Left ventricle myocardium inferior (tissue), 1 donor: ENCODE results near the gene SPATS1. TPM values are rescaled to one million over a fixed set of nuclear protein-coding genes. Genes with fewer than 3 reads are reported as not detected.

Experiments used
- DNase-seq: peaks from one replicate; pipeline ENCODE4 v3.0.0-alpha.2; 2020
- H3K27ac ChIP-seq: fragments of 200-600 bp; replicated peaks from 2 replicates; pipeline ENCODE4 v1.8.0; 2021
- H3K27me3 ChIP-seq: fragments of 200-600 bp; 2 replicates; pipeline ENCODE4 v1.8.0; 2021; ENCODE audit warnings: low read depth
- H3K36me3 ChIP-seq: fragments of 200-600 bp; 2 replicates; pipeline ENCODE4 v1.8.0; 2021
- H3K4me1 ChIP-seq: fragments of 200-600 bp; 2 replicates; pipeline ENCODE4 v1.8.0; 2021
- H3K4me3 ChIP-seq: fragments of 200-600 bp; 2 replicates; pipeline ENCODE4 v1.8.0; 2021; ENCODE audit warnings: mild to moderate bottlenecking, moderate library complexity
- H3K9me3 ChIP-seq: fragments of 200-600 bp; replicated peaks from 2 replicates; pipeline ENCODE4 v1.8.0; 2021
- CTCF ChIP-seq: fragments of 200-600 bp; IDR thresholded peaks from 2 replicates; pipeline ENCODE4 v1.8.0; 2021; ENCODE audit warnings: antibody characterized with exemption, mild to moderate bottlenecking, borderline replicate concordance
- intact Hi-C: fragments of 100-400 bp; cut with micrococcal nuclease; formaldehyde crosslinking; loops from one replicate; pipeline ENCODE4 v1.11.0; 2022
- total RNA-seq: library from RNA; stranded (reverse); fragmentation: NEBNext Ultra II Directional; extraction: Animal tissue kit (Norgen Biotek cat#: 25700); gene quantifications from one replicate; pipeline ENCODE4 v1.2.1, GENCODE V29; 2021
- donor health status: DM: no; HTN: yes; CAD: no; lungs with severe emphysema.

SPATS1 gene
- total RNA-seq, 1 donor from 2014 or later, result not detected

- intact Hi-C loops, result no loop called here
- H3K36me3 ChIP-seq, result peaks cover 94% of the 10 kb centered on the region
These were observed 35.2 kb upstream of the SPATS1 start for GRCh38 chr6:44307217-44307616.

GRCh38 chr6:44309092-44309491 lies 33.4 kb upstream of the SPATS1 start:
- H3K27me3 ChIP-seq, result no peaks in the 10 kb centered on the region
- peaks cover 76% of the 10 kb centered on the region for H3K36me3 ChIP-seq
- intact Hi-C loops, result no loop called here
- H3K4me3 ChIP-seq, result no peak overlapping the region
- H3K27ac ChIP-seq, result peak overlapping the region; percentile 33
- no peaks in the 10 kb centered on the region for H3K9me3 ChIP-seq
- DNase-seq, result peak; percentile 43
- H3K4me1 ChIP-seq, result peaks cover 40% of the 10 kb centered on the region
- no peak for TF ChIP-seq CTCF

More at GRCh38 chr6:44307217-44307616, 35.2 kb upstream of the SPATS1 start:
- Histone ChIP-seq H3K27ac (no peak overlapping the region), H3K9me3 (no peaks in the 10 kb centered on the region), H3K4me1 (peaks cover 30% of the 10 kb centered on the region), H3K27me3 (no peaks in the 10 kb centered on the region), H3K4me3 (no peak overlapping the region)
- no peak for DNase-seq
- TF ChIP-seq CTCF, result no peak

- no peak for DNase-seq
These were observed 32.8 kb upstream of the SPATS1 start for GRCh38 chr6:44309631-44310030.

GRCh38 chr6:44310241-44310640 lies 32.2 kb upstream of the SPATS1 start:
- intact Hi-C loops, result no loop called here
- no peak for TF ChIP-seq CTCF
- no peak overlapping the region for H3K27ac ChIP-seq

More at GRCh38 chr6:44309631-44310030, 32.8 kb upstream of the SPATS1 start:
- Histone ChIP-seq H3K4me3 (no peak overlapping the region), H3K27ac (no peak overlapping the region), H3K36me3 (peaks cover 70% of the 10 kb centered on the region), H3K27me3 (no peaks in the 10 kb centered on the region), H3K9me3 (no peaks in the 10 kb centered on the region), H3K4me1 (peaks cover 40% of the 10 kb centered on the region)
- intact Hi-C loops, result no loop called here
- TF ChIP-seq CTCF, result no peak

GRCh38 chr6:44311304-44311703 lies 31.1 kb upstream of the SPATS1 start:
- DNase-seq, result no peak
- Histone ChIP-seq H3K27ac (no peak overlapping the region), H3K4me3 (no peak overlapping the region), H3K27me3 (no peaks in the 10 kb centered on the region), H3K4me1 (peaks cover 40% of the 10 kb centered on the region), H3K9me3 (no peaks in the 10 kb centered on the region), H3K36me3 (peaks cover 54% of the 10 kb centered on the region)
- TF ChIP-seq CTCF, result no peak
- intact Hi-C loops, result no loop called here

More at GRCh38 chr6:44310241-44310640, 32.2 kb upstream of the SPATS1 start:
- H3K9me3 ChIP-seq, result no peaks in the 10 kb centered on the region
- H3K4me3 ChIP-seq, result no peak overlapping the region
- peaks cover 64% of the 10 kb centered on the region for H3K36me3 ChIP-seq
- DNase-seq, result no peak
- H3K27me3 ChIP-seq, result no peaks in the 10 kb centered on the region
- H3K4me1 ChIP-seq, result peaks cover 40% of the 10 kb centered on the region
